Calu3 (cell line): ENCODE measurements around the gene FAM217B. TPM values are rescaled to one million over a fixed set of nuclear protein-coding genes. Genes with fewer than 3 reads are reported as not detected.

Experiments
- BruUV-seq: library from RNA; stranded (reverse); fragments of 400-500 nt; replicated peaks from 2 replicates; lab custom pipeline; 2021; lab: Mats Ljungman, UMichigan
- CTCF ChIA-PET: fragments of 300-600 bp; sonication (Branson Sonifier 250); formaldehyde crosslinking; loops from one replicate; lab custom pipeline; 2022; ENCODE audit warnings: antibody characterized with exemption; lab: Charles Lee
- DNase-seq: peaks from one replicate; pipeline ENCODE4 v3.0.0; 2022
- H3K27ac Mint-ChIP-seq: one replicate; pipeline ENCODE4 v1.8.0; 2022; ENCODE audit warnings: mixed read lengths; ENCODE audit not compliant: unreplicated experiment
- H3K27me3 Mint-ChIP-seq: one replicate; pipeline ENCODE4 v1.8.0; 2022; ENCODE audit warnings: mixed read lengths; ENCODE audit not compliant: unreplicated experiment
- H3K36me3 Mint-ChIP-seq: one replicate; pipeline ENCODE4 v1.8.0; 2022; ENCODE audit warnings: mild to moderate bottlenecking, moderate library complexity, mixed read lengths; ENCODE audit not compliant: insufficient read depth, unreplicated experiment
- H3K4me1 Mint-ChIP-seq: one replicate; pipeline ENCODE4 v1.8.0; 2022; ENCODE audit warnings: mild to moderate bottlenecking, low read depth, mixed read lengths; ENCODE audit not compliant: unreplicated experiment
- H3K4me3 Mint-ChIP-seq: one replicate; pipeline ENCODE4 v1.8.0; 2022; ENCODE audit warnings: mild to moderate bottlenecking, low read depth, moderate library complexity, mixed read lengths; ENCODE audit not compliant: unreplicated experiment
- H3K9me3 Mint-ChIP-seq: one replicate; pipeline ENCODE4 v1.8.0; 2022; ENCODE audit warnings: low read depth, mixed read lengths; ENCODE audit not compliant: unreplicated experiment
- intact Hi-C: fragments of 100-400 bp; cut with micrococcal nuclease; formaldehyde crosslinking; loops from one replicate; pipeline ENCODE4 v1.10.0; 2022; ENCODE audit not compliant: unreplicated experiment
- total RNA-seq: library from RNA; stranded (reverse); gene quantifications from 2 replicates; pipeline ENCODE4 v1.2.3, GENCODE V29; 2022
- TF ChIP-seq, protein P1 (sequence below): fragments of 200-600 bp; IDR thresholded peaks from one replicate; pipeline ENCODE4 v1.8.0; 2022; ENCODE audit warnings: antibody characterized with exemption; ENCODE audit not compliant: unreplicated experiment

Gene FAM217B
- total RNA-seq, 1 experiment from 2014 or later = 34.4 TPM

DNA sequence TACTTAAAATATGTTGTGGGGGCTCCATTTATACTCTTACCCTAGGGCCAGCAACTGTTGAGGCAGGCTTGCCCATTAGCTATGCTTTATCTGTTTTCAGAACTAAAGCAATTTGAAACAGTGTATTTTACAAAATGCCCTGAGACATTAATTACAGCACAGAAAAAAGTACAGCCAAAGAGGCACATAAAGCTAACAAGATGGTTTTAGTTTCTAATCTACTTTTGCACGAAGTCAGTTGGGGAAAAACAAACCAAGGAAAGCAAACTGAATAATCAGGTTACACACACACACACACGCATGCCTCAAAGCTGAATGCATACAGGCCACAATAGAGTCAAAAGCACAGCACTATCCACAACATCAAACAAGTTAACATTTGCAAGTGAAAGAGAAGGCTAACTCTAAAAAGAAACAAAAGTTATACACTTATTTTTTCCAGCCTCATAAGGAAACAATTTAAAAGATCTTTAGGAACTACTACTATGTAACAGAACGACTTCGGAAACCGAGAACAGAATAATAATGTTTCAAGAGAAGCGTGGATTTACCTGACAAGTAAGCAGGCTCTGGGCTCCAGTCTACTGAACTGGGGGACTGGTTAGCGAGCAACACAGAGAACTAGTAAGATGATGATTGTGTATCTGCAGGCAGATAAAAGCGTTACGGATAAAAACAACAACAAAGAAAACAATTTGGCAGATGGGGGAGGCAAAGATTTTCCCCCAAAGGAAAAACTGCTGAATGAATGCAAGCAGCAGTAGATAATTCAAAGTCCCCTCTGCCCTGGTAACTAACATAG lies 8.5 kb upstream of the FAM217B start:
- CTCF ChIA-PET = no interaction called here
- H3K9me3 Mint-ChIP-seq = no peaks in the 10 kb centered on the region
- H3K27me3 Mint-ChIP-seq = no peaks in the 10 kb centered on the region
- peaks cover 49% of the 10 kb centered on the region for H3K4me1 Mint-ChIP-seq
- H3K27ac Mint-ChIP-seq = peak overlapping the region; percentile 78
- H3K36me3 Mint-ChIP-seq = peaks cover 27% of the 10 kb centered on the region
- H3K4me3 Mint-ChIP-seq = peak overlapping the region; percentile 85
- no peak for DNase-seq
- TF ChIP-seq, protein P1, sequence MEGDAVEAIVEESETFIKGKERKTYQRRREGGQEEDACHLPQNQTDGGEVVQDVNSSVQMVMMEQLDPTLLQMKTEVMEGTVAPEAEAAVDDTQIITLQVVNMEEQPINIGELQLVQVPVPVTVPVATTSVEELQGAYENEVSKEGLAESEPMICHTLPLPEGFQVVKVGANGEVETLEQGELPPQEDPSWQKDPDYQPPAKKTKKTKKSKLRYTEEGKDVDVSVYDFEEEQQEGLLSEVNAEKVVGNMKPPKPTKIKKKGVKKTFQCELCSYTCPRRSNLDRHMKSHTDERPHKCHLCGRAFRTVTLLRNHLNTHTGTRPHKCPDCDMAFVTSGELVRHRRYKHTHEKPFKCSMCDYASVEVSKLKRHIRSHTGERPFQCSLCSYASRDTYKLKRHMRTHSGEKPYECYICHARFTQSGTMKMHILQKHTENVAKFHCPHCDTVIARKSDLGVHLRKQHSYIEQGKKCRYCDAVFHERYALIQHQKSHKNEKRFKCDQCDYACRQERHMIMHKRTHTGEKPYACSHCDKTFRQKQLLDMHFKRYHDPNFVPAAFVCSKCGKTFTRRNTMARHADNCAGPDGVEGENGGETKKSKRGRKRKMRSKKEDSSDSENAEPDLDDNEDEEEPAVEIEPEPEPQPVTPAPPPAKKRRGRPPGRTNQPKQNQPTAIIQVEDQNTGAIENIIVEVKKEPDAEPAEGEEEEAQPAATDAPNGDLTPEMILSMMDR = no peak
- intact Hi-C loops = no loop called here
- TSS peak; percentile 33 for BruUV-seq

GRCh38 chr20:59932616-59933295 lies 7.4 kb upstream of the FAM217B start:
- Mint-ChIP-seq H3K27ac (no peak overlapping the region), H3K27me3 (no peaks in the 10 kb centered on the region), H3K4me3 (peak overlapping the region; percentile 85), H3K9me3 (no peaks in the 10 kb centered on the region), H3K36me3 (peaks cover 27% of the 10 kb centered on the region), H3K4me1 (peaks cover 39% of the 10 kb centered on the region)
- TF ChIP-seq, protein P1 = no peak
- no peak for DNase-seq
- intact Hi-C loops = no loop called here
- CTCF ChIA-PET = interaction anchor here (1.7 kb wide), 1 partner anchor 40 kb away, joined by 4 read pairs; no protein-coding TSS in a partner anchor
- BruUV-seq = no TSS peak

DNA sequence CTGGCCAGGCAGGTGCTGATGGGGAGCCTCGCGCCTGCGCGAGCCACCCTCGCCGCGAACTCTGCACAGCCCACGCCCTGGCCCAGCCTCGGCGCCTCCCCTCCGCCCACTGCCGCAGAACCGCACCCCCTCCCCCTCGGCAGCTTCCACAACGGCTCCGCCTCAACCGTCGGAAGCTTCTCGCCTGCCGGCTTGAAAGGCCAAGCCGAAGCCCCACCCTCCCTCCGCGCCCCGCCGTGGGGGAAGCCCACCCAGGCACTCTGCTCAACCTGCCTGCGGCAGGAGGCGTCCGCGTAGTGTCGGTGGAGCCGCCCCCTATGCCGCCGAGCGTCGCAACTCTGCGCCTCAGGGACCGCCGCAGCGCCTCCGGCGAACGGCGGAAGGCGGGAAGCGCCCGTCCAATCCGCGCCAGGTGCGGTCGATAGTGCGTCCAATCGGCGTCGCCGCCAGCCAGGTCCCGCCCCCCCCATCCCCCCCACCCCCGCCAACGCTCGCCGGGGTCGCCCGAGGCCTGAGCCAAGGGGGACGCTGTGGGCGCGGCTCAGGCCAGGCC lies 6.8 kb upstream of the FAM217B start, which contains the start of gene SYCP2:
TSS of gene SYCP2 (minus strand) at position 342 of the 553 bp plus-strand sequence. CDS start 11,224 bp downstream, outside the sequence.
- peaks cover 44% of the 10 kb centered on the region for H3K4me1 Mint-ChIP-seq
- no TSS peak for BruUV-seq
- CTCF ChIA-PET = interaction anchor here (0.8 to 1.7 kb wide), 5 partner anchors 11 to 102 kb away, joined by 3 to 4 read pairs (median 4); no protein-coding TSS in a partner anchor
- no peaks in the 10 kb centered on the region for H3K27me3 Mint-ChIP-seq
- H3K36me3 Mint-ChIP-seq = peaks cover 31% of the 10 kb centered on the region
- DNase-seq = peak; percentile 87
- TF ChIP-seq, protein P1 = no peak
- intact Hi-C loops = no loop called here
- no peaks in the 10 kb centered on the region for H3K9me3 Mint-ChIP-seq
- H3K4me3 Mint-ChIP-seq = peak within 1 kb of the TSS; percentile 85
- H3K27ac Mint-ChIP-seq = peak within 1 kb of the TSS; percentile 79

DNA sequence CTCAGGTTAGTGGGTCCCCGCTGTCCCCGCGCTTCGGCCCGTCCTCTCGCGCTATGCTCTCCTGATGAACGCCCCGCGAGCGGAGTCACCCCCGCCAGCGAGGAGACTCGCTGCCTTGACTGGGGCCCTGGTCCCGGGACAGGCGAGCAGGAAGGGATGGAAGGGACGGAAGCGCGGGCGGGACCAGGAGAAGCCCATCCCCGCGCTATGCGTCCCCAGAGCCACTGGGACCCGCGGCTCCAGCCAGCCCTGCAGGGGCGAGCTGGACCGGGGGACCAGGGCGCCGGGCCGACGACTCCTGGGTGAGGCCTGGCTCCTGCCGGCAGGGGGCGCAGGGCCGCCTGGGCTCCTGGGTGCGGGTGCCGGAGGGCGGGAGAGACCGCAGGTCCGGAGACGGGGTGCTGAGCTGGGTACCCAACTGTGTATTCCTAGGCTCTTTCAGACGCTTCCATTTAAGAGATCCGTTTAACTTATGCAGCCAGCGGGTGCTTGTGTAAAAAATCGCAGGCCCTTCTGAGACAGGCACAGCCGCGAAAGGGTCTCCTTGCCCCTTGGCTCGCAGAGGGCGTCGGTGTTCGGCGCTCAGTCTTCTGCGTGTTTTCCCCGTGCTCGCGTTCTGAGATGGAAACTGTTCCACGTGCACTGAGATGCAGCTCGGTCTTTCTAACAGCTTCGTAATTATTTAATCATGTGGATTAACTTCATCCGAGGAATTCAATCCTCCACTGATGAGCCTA lies 6.2 kb upstream of the FAM217B start:
- intact Hi-C loops = no loop called here
- Mint-ChIP-seq H3K27ac (peak overlapping the region; percentile 79), H3K36me3 (peaks cover 37% of the 10 kb centered on the region), H3K27me3 (no peaks in the 10 kb centered on the region), H3K9me3 (no peaks in the 10 kb centered on the region), H3K4me3 (peak overlapping the region; percentile 85), H3K4me1 (peaks cover 44% of the 10 kb centered on the region)
- TF ChIP-seq, protein P1 = peak; percentile 98
- BruUV-seq = no TSS peak
- CTCF ChIA-PET = interaction anchor here (0.6 to 1.7 kb wide), 11 partner anchors 8 to 123 kb away, joined by 3 to 7 read pairs (median 4); no protein-coding TSS in a partner anchor
- DNase-seq = peak; percentile 98
